ENCODE data around the gene CAPN14. TPM values are rescaled to one million over a fixed set of nuclear protein-coding genes. Genes with fewer than 3 reads are reported as not detected.

CAPN14 gene
- total RNA-seq, 1 donor from 2014 or later, result 0.12 TPM

DNA sequence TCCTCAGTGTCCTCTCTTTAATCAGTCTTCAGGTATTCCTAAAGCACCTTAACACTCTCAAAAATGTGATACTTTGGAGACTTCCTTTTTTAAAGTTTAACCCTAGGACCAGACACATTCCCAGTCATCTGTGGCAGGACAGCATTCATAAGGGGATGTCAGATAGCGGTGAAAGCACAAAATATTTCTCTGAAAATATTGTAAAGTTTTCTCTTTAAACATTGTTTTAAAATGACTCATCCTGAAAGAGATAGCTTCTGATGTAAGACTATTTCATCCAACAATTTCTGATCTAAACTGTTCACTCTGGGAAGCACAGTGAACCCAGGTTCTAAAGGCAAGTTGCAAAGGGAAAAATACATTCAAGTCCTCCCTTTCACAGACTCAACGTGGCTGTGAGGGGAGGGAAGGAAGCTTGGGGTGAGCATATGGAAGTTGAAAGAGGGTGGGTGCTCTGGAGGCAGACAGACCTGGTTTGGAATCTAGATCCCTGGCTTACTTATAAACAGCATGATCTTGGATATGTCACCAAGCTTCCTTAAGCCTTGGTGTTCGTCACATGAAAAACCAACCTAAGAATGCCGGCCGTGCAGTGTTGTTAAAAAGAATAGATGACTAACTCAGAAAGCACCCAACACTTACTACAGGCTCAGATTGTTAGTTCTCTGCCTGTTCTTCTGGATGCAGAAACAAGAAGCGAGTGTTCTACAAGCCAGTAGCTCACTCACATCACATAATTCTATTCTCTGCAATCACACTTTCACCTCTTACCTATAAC, 91.2 kb downstream of the CAPN14 start:
- Mint-ChIP-seq H3K9me3 (no peaks in the 10 kb centered on the region), H3K4me3 (no peak overlapping the region), H3K36me3 (ENCODE audit: low read depth) (no peaks in the 10 kb centered on the region), H3K4me1 (no peaks in the 10 kb centered on the region), H3K27ac (no peak overlapping the region), H3K27me3 (peaks cover 6% of the 10 kb centered on the region)
- intact Hi-C loops (cut with micrococcal nuclease), result no loop called here
- no peak for DNase-seq

- H3K4me1 Mint-ChIP-seq, result no peaks in the 10 kb centered on the region
- H3K27ac Mint-ChIP-seq, result no peak overlapping the region
- DNase-seq, result no peak
- no peaks in the 10 kb centered on the region for H3K9me3 Mint-ChIP-seq
- no peaks in the 10 kb centered on the region for H3K36me3 Mint-ChIP-seq (ENCODE audit: low read depth)
- no peak overlapping the region for H3K4me3 Mint-ChIP-seq
- H3K27me3 Mint-ChIP-seq, result peaks cover 6% of the 10 kb centered on the region
- intact Hi-C loops (cut with micrococcal nuclease), result no loop called here
Observed at GRCh38 chr2:31124904-31125303, 92.4 kb downstream of the CAPN14 start.

Other genes starting within 250 kb of the CAPN14 start
- gene GALNT14, start 79.1 kb downstream of the CAPN14 start, total RNA-seq, result 0.31 and 0.33 TPM in 2 replicates
- 1.3 and 1.5 TPM in 2 replicates for gene EHD3, start 16.6 kb upstream of the CAPN14 start, total RNA-seq
- gene XDH, start 197.2 kb upstream of the CAPN14 start, total RNA-seq, result not detected in 2 replicates

Measured in activated CD4-positive, alpha-beta T cell treated with anti-CD3 and anti-CD28 coated beads, Interleukin-2, amount 10 ng/mL, durations not matched to agents 24 days and 14 days (primary cell).